ENCODE results near the gene GAPVD1.
"Not testable (repeated sequence)": the region's sequence is repeated elsewhere in the genome, so short reads cannot be mapped to it uniquely, and the experiment has no call there.

Gene GAPVD1

GRCh38 chr9:125258160-125258785 is 3.4 kb upstream of the GAPVD1 start:
- no peak overlapping the region for H3K4me3 ChIP-seq (replicated peaks; ENCODE audit: low read depth, low read length)
- TF ChIP-seq CTCF (IDR thresholded peaks at IDR 0.05; ENCODE audit: low read depth, low read length, missing control alignments), result no peak
- DNase-seq (ENCODE audit: extremely low read depth, low read depth), result no peak

GRCh38 chr9:125258832-125259534 is 2.6 kb upstream of the GAPVD1 start:
- TF ChIP-seq CTCF (IDR thresholded peaks at IDR 0.05; ENCODE audit: low read depth, low read length, missing control alignments), result no peak
- DNase-seq (ENCODE audit: extremely low read depth, low read depth), result no peak
- H3K4me3 ChIP-seq (replicated peaks; ENCODE audit: low read depth, low read length), result no peak overlapping the region

- no peak for TF ChIP-seq CTCF (IDR thresholded peaks at IDR 0.05; ENCODE audit: low read depth, low read length, missing control alignments)
- DNase-seq (ENCODE audit: extremely low read depth, low read depth), result no peak
- H3K4me3 ChIP-seq (replicated peaks; ENCODE audit: low read depth, low read length), result no peak overlapping the region
Measured at GRCh38 chr9:125260561-125260960, 1.1 kb upstream of the GAPVD1 start.

GRCh38 chr9:125262294-125262991 is 817 bp downstream of the GAPVD1 start:
- H3K4me3 ChIP-seq (replicated peaks; ENCODE audit: low read depth, low read length), result peak overlapping the region; percentile 97
- no peak for DNase-seq (ENCODE audit: extremely low read depth, low read depth)
- TF ChIP-seq CTCF (IDR thresholded peaks at IDR 0.05; ENCODE audit: low read depth, low read length, missing control alignments), result no peak

GRCh38 chr9:125264068-125264467 is 2.4 kb downstream of the GAPVD1 start:
- DNase-seq (ENCODE audit: extremely low read depth, low read depth); H3K4me3 ChIP-seq (replicated peaks; ENCODE audit: low read depth, low read length): not testable (repeated sequence)

- no peak for TF ChIP-seq CTCF (IDR thresholded peaks at IDR 0.05; ENCODE audit: low read depth, low read length, missing control alignments)
Measured at GRCh38 chr9:125268394-125269013, 6.9 kb downstream of the GAPVD1 start.

GRCh38 chr9:125269014-125269397 is 7.4 kb downstream of the GAPVD1 start:
- no peak for DNase-seq (ENCODE audit: extremely low read depth, low read depth)
- no peak overlapping the region for H3K4me3 ChIP-seq (replicated peaks; ENCODE audit: low read depth, low read length)
- TF ChIP-seq CTCF (IDR thresholded peaks at IDR 0.05; ENCODE audit: low read depth, low read length, missing control alignments), result no peak

More at GRCh38 chr9:125268394-125269013, 6.9 kb downstream of the GAPVD1 start:
- DNase-seq (ENCODE audit: extremely low read depth, low read depth), result no peak
- H3K4me3 ChIP-seq (replicated peaks; ENCODE audit: low read depth, low read length), result no peak overlapping the region
